Neural crest cell (in vitro differentiated cells): Measurements from ENCODE around the gene ODC1. TPM values are rescaled to one million over a fixed set of nuclear protein-coding genes. Genes with fewer than 3 reads are reported as not detected.

Experiments used
- DNase-seq: peaks from one replicate; pipeline ENCODE4 v3.0.0; 2021; ENCODE audit warnings: low read depth, mixed read lengths, low spot score
- H3K27ac Mint-ChIP-seq: one replicate; pipeline ENCODE4 v1.8.0; 2021; ENCODE audit warnings: mild to moderate bottlenecking, mixed read lengths; ENCODE audit not compliant: unreplicated experiment
- H3K27me3 Mint-ChIP-seq: 2 replicates; pipeline ENCODE4 v1.8.0; 2021; ENCODE audit warnings: low read depth, mild to moderate bottlenecking, mixed read lengths
- H3K36me3 Mint-ChIP-seq: 2 replicates; pipeline ENCODE4 v1.8.0; 2021; ENCODE audit warnings: low read depth, mild to moderate bottlenecking, mixed read lengths
- H3K4me1 Mint-ChIP-seq: 2 replicates; pipeline ENCODE4 v1.8.0; 2021; ENCODE audit warnings: mixed read lengths
- H3K4me3 Mint-ChIP-seq: one replicate; pipeline ENCODE4 v1.8.0; 2021; ENCODE audit warnings: mild to moderate bottlenecking, mixed read lengths
- H3K9me3 Mint-ChIP-seq: 2 replicates; pipeline ENCODE4 v1.8.0; 2021; ENCODE audit warnings: mixed read lengths
- total RNA-seq: library from RNA; stranded (reverse); gene quantifications from 2 replicates; pipeline ENCODE4 v1.2.1, GENCODE V29; 2021
- TF ChIP-seq, protein P1 (sequence below): fragments of 200-600 bp; sonication (generic); conservative IDR thresholded peaks from 2 replicates; pipeline ENCODE4 v1.5.0; 2021; ENCODE audit warnings: antibody characterized with exemption, mild to moderate bottlenecking

Gene ODC1
- total RNA-seq, 1 donor from 2014 or later: 290 TPM

DNA sequence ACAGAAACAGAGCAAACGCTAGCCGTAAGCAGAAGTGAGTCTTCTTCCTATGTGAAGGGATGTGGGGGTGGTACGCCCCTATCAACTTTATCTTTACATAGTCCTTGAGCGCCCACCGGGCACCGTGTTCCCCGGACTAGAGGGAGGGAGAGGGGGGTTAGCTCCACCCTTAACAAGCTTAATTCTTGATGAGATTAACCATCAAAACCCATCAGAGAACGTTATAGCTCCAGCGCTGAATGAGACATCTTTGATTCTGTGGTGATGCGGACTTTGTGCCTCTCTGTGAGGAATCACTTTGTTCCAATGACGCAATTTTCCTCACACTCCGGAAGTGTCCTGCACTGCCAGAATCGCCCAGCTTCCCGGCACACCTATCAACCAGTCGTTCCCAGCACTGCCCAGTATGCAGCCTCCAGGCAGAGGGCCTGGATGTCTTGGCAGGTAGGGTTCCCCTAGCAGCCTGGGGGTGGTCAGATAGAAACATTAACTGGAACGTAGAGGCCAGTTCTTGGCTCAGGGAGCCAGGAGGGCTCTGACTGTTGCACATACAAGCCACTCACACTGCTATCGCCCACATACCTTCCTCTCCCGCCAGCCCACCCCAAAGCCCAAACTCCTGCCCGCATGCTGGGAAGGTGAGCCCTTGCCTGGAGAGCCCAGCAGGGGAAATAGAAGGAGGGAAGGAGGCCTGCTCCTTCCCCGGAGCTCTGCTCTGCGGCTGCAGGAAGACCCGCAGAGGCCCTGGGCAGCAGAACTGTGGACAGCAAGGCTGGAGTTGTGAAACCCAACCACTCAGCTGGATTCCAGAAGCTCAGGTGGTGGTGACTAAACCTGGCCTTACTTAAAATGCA is 1.9 kb upstream of the ODC1 start:
- no peak for DNase-seq
- TF ChIP-seq, protein P1, sequence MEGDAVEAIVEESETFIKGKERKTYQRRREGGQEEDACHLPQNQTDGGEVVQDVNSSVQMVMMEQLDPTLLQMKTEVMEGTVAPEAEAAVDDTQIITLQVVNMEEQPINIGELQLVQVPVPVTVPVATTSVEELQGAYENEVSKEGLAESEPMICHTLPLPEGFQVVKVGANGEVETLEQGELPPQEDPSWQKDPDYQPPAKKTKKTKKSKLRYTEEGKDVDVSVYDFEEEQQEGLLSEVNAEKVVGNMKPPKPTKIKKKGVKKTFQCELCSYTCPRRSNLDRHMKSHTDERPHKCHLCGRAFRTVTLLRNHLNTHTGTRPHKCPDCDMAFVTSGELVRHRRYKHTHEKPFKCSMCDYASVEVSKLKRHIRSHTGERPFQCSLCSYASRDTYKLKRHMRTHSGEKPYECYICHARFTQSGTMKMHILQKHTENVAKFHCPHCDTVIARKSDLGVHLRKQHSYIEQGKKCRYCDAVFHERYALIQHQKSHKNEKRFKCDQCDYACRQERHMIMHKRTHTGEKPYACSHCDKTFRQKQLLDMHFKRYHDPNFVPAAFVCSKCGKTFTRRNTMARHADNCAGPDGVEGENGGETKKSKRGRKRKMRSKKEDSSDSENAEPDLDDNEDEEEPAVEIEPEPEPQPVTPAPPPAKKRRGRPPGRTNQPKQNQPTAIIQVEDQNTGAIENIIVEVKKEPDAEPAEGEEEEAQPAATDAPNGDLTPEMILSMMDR: no peak
- H3K36me3 Mint-ChIP-seq: no peaks in the 10 kb centered on the region
- H3K27ac Mint-ChIP-seq: no peak overlapping the region
- no peaks in the 10 kb centered on the region for H3K27me3 Mint-ChIP-seq
- no peaks in the 10 kb centered on the region for H3K9me3 Mint-ChIP-seq
- H3K4me3 Mint-ChIP-seq: peak overlapping the region; percentile 78
- peaks cover 33% of the 10 kb centered on the region for H3K4me1 Mint-ChIP-seq

DNA sequence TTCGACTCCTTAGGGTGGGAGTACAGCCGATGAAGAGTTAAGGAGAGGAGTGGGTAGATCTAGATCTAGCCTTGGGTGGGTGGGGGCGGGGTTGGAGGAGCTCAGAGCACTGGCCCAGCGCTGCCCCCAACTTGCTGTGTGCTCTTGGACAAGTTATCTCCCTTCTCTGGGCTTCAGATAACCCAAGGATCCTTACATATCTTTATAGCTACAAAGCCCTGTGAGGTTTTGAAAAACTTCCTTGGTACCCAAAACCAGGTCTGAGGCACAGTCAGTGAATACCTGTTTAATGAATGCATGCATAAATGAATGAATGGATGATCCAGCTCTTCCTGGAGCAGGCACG is 1.3 kb upstream of the ODC1 start:
- Mint-ChIP-seq H3K4me3 (peak overlapping the region; percentile 78), H3K9me3 (no peaks in the 10 kb centered on the region), H3K36me3 (no peaks in the 10 kb centered on the region), H3K27ac (no peak overlapping the region), H3K4me1 (peaks cover 33% of the 10 kb centered on the region), H3K27me3 (no peaks in the 10 kb centered on the region)
- TF ChIP-seq, protein P1: no peak
- no peak for DNase-seq

DNA sequence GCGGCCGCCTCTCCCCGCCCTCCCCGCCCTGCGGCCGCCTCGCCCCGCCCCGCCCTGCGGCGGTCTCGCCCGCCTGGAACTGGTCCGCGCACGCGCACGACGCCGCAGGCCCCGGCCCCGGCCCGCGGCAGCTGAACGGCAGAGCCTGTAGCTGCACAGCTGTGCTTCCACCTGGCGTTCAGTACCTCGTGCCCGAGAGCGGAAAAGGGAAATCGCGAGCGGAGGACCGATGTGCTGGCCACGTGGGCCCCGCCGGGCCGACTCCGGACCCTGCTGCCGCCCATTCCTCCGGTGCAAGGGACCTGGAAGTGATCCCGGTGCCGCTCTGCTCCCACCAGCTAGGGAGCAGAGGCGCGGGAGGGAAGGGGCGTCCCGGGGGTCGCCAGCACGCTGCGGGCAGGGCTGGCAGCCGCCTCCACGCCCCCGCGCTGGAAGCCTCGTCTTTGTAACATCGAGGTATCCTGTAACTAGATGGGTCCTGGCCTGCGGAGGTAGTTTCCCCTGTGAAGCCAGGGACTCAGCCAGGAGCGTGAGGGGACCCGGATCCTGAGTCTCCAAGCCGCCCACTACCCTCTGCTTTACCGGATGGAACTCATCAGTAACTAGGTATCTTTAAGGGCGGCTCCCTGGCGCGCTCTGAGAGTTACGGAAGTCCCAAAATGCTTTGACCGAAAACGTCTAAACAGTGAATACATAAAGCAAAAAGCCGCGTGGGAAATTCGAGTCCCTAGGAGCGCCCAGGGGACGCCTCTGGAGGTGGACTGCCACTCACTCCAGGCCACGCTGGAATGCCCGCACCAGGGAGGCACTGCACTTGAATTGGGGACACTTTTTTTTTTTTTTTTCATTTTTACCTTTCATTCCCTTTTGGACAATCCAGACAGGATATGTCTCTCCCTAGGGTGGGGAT is 704 bp upstream of the ODC1 start:
- Mint-ChIP-seq H3K4me3 (peak overlapping the region; percentile 78), H3K27ac (peak overlapping the region; percentile 43)

DNA sequence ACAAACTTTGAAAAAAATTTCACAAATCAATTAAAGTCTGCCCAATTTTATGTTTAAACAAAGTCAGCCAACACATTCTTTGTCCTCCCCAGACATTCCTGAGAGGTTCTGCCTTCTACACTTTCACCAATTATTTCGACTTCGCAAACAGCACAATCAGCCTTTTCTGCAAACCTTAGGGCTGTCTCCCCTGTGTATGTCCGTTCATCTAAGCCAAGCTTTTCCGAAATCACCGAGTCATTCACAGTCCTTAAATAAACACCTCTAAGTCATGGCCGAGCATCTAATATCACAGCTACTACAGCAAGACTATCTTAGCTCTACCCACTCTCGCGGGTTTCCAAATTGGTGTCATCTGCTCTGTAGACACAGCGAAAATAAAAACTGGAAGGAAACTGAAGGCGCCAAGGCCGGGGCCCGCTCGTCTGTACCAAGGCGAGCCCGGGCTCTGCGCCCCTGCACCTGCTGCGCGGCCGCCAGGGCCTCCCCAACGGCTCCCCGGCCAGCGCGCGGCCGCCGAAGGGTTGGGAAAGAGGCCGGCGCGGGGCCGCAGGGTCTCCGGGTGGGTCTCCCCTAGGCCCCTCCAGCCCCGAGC is 730 bp downstream of the ODC1 start:
- Mint-ChIP-seq H3K4me1 (peaks cover 27% of the 10 kb centered on the region), H3K4me3 (peak overlapping the region; percentile 90), H3K27me3 (no peaks in the 10 kb centered on the region), H3K36me3 (peaks cover 7% of the 10 kb centered on the region), H3K9me3 (no peaks in the 10 kb centered on the region), H3K27ac (peak overlapping the region; percentile 88)
- TF ChIP-seq, protein P1: no peak
- no peak for DNase-seq

More for the DNA sequence above, 704 bp upstream of the ODC1 start:
- no peaks in the 10 kb centered on the region for H3K9me3 Mint-ChIP-seq
- H3K4me1 Mint-ChIP-seq: peaks cover 33% of the 10 kb centered on the region
- TF ChIP-seq, protein P1: peak; percentile 34
- H3K36me3 Mint-ChIP-seq: no peaks in the 10 kb centered on the region
- H3K27me3 Mint-ChIP-seq: no peaks in the 10 kb centered on the region
- peak; percentile 87 for DNase-seq

DNA sequence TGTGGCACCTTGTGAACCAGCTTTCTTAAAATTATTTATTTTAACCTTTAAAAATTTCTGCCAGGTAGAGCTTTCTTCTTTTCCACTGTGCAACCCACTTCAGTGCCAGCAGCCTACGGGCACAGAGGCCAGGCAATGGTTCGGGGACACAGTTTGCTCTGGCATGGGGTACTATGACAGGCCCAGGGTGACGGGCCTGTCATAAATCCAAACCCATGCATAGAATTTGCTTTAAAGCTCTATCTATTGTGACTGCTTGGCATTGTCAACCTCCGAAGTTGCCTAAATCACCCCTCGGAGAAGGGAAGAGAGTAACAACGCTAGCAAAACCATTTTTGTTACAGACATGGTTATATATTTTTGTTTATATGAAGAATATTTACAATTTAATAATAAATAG is 1.5 kb downstream of the ODC1 start:
- H3K36me3 Mint-ChIP-seq: peaks cover 13% of the 10 kb centered on the region
- no peak for DNase-seq
- peaks cover 23% of the 10 kb centered on the region for H3K4me1 Mint-ChIP-seq
- TF ChIP-seq, protein P1: no peak
- H3K9me3 Mint-ChIP-seq: no peaks in the 10 kb centered on the region
- no peaks in the 10 kb centered on the region for H3K27me3 Mint-ChIP-seq
- H3K27ac Mint-ChIP-seq: no peak overlapping the region
- peak overlapping the region; percentile 89 for H3K4me3 Mint-ChIP-seq
